ENCODE measurements around the gene B3GNT3. TPM values are rescaled to one million over a fixed set of nuclear protein-coding genes. Genes with fewer than 3 reads are reported as not detected.

The B3GNT3 gene
- total RNA-seq, 1 experiment from 2014 or later = 1.9 TPM

DNA sequence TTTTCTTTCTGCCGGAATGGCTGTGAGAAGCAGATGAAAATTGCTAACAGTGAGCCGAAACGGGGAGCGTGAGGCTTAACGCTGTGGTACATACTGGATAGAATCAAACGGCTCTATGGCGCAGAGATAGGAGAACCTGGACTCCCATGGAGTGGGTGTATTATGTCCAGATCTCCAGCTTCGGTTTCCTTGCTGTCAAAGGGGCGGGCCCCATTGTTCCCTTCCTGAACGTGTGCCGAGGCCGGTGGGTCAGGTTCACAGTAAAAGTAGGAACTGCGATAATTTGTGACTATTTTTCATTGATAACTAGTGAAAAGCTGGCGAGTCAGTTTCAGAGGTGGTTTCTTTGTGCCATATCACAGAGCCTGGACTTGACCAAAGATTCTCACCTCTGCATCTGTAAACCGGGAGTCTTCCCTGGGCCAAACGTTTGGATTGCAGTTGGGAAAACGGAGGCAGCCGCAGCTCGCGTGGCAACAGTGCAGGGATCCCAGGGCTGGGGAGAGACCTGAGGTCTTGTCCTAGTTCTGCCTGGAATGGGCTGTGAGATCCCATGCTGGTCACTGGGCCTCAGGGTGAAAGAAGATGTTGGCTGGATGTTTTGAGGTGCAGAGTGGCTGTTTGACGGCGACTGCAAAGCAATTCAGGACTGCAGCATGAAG lies 65.5 kb downstream of the B3GNT3 start (continued):
- TF ChIP-seq, protein P1, sequence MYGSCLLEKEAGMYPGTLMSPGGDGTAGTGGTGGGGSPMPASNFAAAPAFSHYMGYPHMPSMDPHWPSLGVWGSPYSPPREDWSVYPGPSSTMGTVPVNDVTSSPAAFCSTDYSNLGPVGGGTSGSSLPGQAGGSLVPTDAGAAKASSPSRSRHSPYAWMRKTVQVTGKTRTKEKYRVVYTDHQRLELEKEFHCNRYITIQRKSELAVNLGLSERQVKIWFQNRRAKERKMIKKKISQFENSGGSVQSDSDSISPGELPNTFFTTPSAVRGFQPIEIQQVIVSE (CRISPR knock-in tag; IDR thresholded peaks at IDR 0.05; ENCODE audit: borderline replicate concordance) = no peak
- 0 out of 2 replicates have a peak, but pooled peaks have one; percentile 28 for TF ChIP-seq PRRX2 (CRISPR knock-in tag; IDR thresholded peaks at IDR 0.05)
- TF ChIP-seq, protein P2, sequence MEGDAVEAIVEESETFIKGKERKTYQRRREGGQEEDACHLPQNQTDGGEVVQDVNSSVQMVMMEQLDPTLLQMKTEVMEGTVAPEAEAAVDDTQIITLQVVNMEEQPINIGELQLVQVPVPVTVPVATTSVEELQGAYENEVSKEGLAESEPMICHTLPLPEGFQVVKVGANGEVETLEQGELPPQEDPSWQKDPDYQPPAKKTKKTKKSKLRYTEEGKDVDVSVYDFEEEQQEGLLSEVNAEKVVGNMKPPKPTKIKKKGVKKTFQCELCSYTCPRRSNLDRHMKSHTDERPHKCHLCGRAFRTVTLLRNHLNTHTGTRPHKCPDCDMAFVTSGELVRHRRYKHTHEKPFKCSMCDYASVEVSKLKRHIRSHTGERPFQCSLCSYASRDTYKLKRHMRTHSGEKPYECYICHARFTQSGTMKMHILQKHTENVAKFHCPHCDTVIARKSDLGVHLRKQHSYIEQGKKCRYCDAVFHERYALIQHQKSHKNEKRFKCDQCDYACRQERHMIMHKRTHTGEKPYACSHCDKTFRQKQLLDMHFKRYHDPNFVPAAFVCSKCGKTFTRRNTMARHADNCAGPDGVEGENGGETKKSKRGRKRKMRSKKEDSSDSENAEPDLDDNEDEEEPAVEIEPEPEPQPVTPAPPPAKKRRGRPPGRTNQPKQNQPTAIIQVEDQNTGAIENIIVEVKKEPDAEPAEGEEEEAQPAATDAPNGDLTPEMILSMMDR (IDR thresholded peaks at IDR 0.05) = no peak
- no peak for TF ChIP-seq ATF1 (CRISPR knock-in tag; IDR thresholded peaks at IDR 0.05)
- TF ChIP-seq, protein P3, sequence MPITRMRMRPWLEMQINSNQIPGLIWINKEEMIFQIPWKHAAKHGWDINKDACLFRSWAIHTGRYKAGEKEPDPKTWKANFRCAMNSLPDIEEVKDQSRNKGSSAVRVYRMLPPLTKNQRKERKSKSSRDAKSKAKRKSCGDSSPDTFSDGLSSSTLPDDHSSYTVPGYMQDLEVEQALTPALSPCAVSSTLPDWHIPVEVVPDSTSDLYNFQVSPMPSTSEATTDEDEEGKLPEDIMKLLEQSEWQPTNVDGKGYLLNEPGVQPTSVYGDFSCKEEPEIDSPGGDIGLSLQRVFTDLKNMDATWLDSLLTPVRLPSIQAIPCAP (CRISPR knock-in tag; IDR thresholded peaks at IDR 0.05) = no peak
- no peak for TF ChIP-seq JUN (CRISPR knock-in tag; IDR thresholded peaks at IDR 0.05)
- TF ChIP-seq OVOL2 (CRISPR knock-in tag; IDR thresholded peaks at IDR 0.05; ENCODE audit: borderline replicate concordance) = no peak

DNA sequence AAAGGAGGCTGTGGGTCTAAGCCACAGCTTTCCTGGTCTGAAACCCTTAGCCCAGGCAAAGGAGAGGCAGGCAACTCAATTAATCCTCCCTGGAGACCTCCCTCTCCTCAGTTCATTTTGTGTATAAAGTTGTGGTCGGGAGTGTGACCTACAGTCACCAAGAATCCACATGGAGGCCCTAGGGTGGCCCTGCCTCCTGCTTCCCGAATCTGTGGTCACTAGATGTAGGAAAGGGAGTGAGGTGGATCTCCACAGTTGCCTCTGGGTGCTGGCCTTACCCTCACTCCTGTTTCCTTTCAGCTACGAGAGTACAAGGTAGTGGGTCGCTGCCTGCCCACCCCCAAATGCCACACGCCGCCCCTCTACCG lies 66.0 kb downstream of the B3GNT3 start:
- Mint-ChIP-seq H3K27ac (peak overlapping the region; percentile 97), H3K9me3 (no peaks in the 10 kb centered on the region), H3K27me3 (ENCODE audit: low read depth) (no peaks in the 10 kb centered on the region; the same call in 1 of the 2 replicates), H3K36me3 (peaks cover 48% of the 10 kb centered on the region), H3K4me3 (peak overlapping the region; percentile 99), H3K4me1 (peaks cover 29% of the 10 kb centered on the region)
- DNase-seq (ENCODE audit: low spot score) (no peak), ATAC-seq (no peak)
- no peak for TF ChIP-seq FOXJ3 (CRISPR knock-in tag; IDR thresholded peaks at IDR 0.05; ENCODE audit: borderline replicate concordance)
- TF ChIP-seq ETV6 (CRISPR knock-in tag; IDR thresholded peaks at IDR 0.05) = peak; percentile 29; the same call in 1 of the 2 replicates
- ChIA-PET CTCF (interaction anchor here (1.5 kb wide), 1 partner anchor 72 kb away, joined by 6 read pairs; the partner anchor contains the start of gene CCDC124), POLR2A (interaction anchor here (1.2 kb wide), 1 partner anchor 72 kb away, joined by 4 read pairs; the partner anchor contains the start of gene CCDC124)

DNA sequence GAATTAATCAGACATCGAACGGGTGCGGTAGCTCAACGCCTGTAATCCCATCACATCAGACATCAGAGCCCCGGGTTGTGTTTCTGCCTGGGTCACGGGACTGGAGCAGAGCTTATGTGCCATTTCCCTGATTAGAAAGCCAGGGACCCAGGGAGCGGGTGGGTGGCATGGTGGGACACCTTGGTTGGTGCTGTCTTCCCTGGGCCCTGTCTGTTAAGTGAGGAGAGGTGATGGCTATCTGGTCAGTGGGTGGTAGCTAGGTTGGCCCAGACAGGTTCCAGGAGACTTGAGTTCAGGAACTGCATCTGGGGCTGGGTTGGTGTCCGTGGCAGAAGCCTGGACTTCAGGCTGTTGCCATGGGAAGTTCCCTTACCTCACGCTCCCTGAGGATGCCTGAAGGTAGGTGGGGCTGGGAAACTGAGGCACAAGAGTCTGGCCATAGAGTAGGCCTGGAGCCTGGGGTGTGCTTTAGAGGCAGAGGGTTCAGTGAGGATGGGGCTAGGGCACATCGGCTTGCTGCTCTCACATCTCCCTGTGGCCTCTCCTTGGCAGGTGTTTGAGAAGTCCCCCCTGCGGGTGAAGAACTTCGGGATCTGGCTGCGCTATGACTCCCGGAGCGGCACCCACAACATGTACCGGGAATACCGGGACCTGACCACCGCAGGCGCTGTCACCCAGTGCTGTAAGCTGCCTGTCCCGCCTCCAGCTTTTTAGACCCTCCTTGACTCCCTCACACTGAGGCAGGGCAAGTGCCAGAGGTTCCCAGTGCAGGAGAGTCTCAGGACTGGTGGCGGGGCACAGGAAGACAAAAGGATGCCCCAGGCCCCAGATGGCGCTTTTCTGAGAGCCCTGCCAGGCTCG lies 66.8 kb downstream of the B3GNT3 start:
- Mint-ChIP-seq H3K4me3 (peak overlapping the region; percentile 99), H3K27ac (peak overlapping the region; percentile 97), H3K9me3 (no peaks in the 10 kb centered on the region), H3K27me3 (ENCODE audit: low read depth) (no peaks in the 10 kb centered on the region; the same call in 1 of the 2 replicates), H3K4me1 (peaks cover 29% of the 10 kb centered on the region), H3K36me3 (peaks cover 48% of the 10 kb centered on the region)
- DNase-seq (ENCODE audit: low spot score) (no peak), ATAC-seq (no peak)
- ChIA-PET CTCF (interaction anchor here (1.5 kb wide), 1 partner anchor 71 kb away, joined by 6 read pairs; the partner anchor contains the start of gene CCDC124), POLR2A (interaction anchor here (1.2 kb wide), 1 partner anchor 71 kb away, joined by 4 read pairs; the partner anchor contains the start of gene CCDC124)
- TF ChIP-seq TEAD4 (CRISPR knock-in tag; IDR thresholded peaks at IDR 0.05) (no peak), ZNF416 (CRISPR knock-in tag; IDR thresholded peaks at IDR 0.05) (0 out of 2 replicates have a peak, but pooled peaks have one; percentile 8), PRRX2 (CRISPR knock-in tag; IDR thresholded peaks at IDR 0.05) (0 out of 2 replicates have a peak, but pooled peaks have one; percentile 20)

DNA sequence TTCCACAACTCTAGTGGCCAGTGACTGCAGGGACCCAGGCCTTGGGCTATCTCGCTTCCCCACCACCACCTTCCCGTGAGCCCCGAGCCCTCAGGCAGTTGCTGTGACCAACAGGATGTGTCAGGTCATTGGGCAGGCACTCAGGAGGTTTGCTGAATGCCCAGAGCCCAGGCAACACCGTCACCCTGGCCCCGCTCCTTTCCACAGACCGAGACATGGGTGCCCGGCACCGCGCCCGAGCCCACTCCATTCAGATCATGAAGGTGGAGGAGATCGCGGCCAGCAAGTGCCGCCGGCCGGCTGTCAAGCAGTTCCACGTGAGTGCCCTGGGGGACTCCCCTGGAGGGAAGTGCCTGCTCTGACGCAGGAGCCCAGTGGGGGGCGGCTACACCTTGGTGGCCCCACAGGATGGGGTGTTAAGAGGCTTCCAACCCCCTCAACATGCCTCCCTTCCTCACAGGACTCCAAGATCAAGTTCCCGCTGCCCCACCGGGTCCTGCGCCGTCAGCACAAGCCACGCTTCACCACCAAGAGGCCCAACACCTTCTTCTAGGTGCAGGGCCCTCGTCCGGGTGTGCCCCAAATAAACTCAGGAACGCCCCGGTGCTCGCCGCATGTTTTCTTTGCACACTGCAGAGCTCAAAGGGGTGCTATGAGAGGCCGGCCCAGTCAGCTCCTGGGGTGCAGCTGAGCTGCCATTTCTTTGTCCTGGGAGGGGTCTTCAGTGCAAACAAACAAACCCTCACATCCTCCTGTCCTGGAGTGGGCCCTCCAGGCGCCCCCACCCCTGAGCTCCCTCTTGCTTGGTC lies 68.0 kb downstream of the B3GNT3 start:
- peak overlapping the region; percentile 30 for H3K4me3 Mint-ChIP-seq
- ATAC-seq = no peak
- no peaks in the 10 kb centered on the region; the same call in 1 of the 2 replicates for H3K27me3 Mint-ChIP-seq (ENCODE audit: low read depth)
- peaks cover 29% of the 10 kb centered on the region for H3K4me1 Mint-ChIP-seq
- ChIA-PET CTCF (interaction anchor here (0.6 to 4.5 kb wide), 2 partner anchors 18 to 69 kb away, joined by 4 to 37 read pairs; partner anchors contain the start of gene CCDC124), POLR2A (interaction anchor here (0.7 kb wide), 1 partner anchor 28 kb away, joined by 3 read pairs; no protein-coding TSS in a partner anchor)
- H3K36me3 Mint-ChIP-seq = peaks cover 48% of the 10 kb centered on the region
- DNase-seq (ENCODE audit: low spot score) = no peak
- no peaks in the 10 kb centered on the region for H3K9me3 Mint-ChIP-seq
- TF ChIP-seq ZNF416 (CRISPR knock-in tag; IDR thresholded peaks at IDR 0.05) = 0 out of 2 replicates have a peak, but pooled peaks have one; percentile 22
- TF ChIP-seq, protein P4, sequence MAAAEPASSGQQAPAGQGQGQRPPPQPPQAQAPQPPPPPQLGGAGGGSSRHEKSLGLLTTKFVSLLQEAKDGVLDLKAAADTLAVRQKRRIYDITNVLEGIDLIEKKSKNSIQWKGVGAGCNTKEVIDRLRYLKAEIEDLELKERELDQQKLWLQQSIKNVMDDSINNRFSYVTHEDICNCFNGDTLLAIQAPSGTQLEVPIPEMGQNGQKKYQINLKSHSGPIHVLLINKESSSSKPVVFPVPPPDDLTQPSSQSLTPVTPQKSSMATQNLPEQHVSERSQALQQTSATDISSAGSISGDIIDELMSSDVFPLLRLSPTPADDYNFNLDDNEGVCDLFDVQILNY (CRISPR knock-in tag; IDR thresholded peaks at IDR 0.05) = no peak
- TF ChIP-seq, protein P5, sequence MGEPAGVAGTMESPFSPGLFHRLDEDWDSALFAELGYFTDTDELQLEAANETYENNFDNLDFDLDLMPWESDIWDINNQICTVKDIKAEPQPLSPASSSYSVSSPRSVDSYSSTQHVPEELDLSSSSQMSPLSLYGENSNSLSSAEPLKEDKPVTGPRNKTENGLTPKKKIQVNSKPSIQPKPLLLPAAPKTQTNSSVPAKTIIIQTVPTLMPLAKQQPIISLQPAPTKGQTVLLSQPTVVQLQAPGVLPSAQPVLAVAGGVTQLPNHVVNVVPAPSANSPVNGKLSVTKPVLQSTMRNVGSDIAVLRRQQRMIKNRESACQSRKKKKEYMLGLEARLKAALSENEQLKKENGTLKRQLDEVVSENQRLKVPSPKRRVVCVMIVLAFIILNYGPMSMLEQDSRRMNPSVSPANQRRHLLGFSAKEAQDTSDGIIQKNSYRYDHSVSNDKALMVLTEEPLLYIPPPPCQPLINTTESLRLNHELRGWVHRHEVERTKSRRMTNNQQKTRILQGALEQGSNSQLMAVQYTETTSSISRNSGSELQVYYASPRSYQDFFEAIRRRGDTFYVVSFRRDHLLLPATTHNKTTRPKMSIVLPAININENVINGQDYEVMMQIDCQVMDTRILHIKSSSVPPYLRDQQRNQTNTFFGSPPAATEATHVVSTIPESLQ (CRISPR knock-in tag; IDR thresholded peaks at IDR 0.05) = no peak
- peak overlapping the region; percentile 90 for H3K27ac Mint-ChIP-seq

All from WTC11 (cell line).